Measurements from ENCODE around the gene NTN1.
"Not testable (repeated sequence)": the region's sequence is repeated elsewhere in the genome, so short reads cannot be mapped to it uniquely, and the experiment has no call there.

NTN1 gene

GRCh38 chr17:9104370-9105041 lies 83.2 kb downstream of the NTN1 start:
- no peaks in the 10 kb centered on the region for H3K79me2 ChIP-seq (ENCODE audit: low read length)
- H3K4me3 ChIP-seq (ENCODE audit: low read length) = no peak overlapping the region
- no peaks in the 10 kb centered on the region for H3K9me3 ChIP-seq (ENCODE audit: insufficient read depth, low read length)
- H3K4me1 ChIP-seq (ENCODE audit: low read length) = no peaks in the 10 kb centered on the region
- no peak overlapping the region for H2AFZ ChIP-seq (ENCODE audit: low read depth, low read length)
- no peaks in the 10 kb centered on the region for H4K20me1 ChIP-seq (ENCODE audit: insufficient read depth, low read length)
- H3K27me3 ChIP-seq (ENCODE audit: low read depth, low read length) = no peaks in the 10 kb centered on the region
- TF ChIP-seq EZH2phosphoT487 (IDR thresholded peaks at IDR 0.05; ENCODE audit: low read depth) = no peak
- no peak for TF ChIP-seq CTCF (IDR thresholded peaks at IDR 0.05; ENCODE audit: low read depth, low read length)
- H3K9ac ChIP-seq (ENCODE audit: low read length) = no peak overlapping the region
- H3K4me2 ChIP-seq (ENCODE audit: low read length) = no peak overlapping the region
- H3K36me3 ChIP-seq (replicated peaks; ENCODE audit: low read depth, low read length) = peaks cover 4% of the 10 kb centered on the region
- H3K27ac ChIP-seq (ENCODE audit: low read length) = no peak overlapping the region

GRCh38 chr17:9105068-9105868 lies 84.0 kb downstream of the NTN1 start:
- Histone ChIP-seq H3K4me2 (ENCODE audit: low read length) (no peak overlapping the region), H3K9ac (ENCODE audit: low read length) (no peak overlapping the region), H3K79me2 (ENCODE audit: low read length) (no peaks in the 10 kb centered on the region), H3K27ac (ENCODE audit: low read length) (no peak overlapping the region), H2AFZ (ENCODE audit: low read depth, low read length) (no peak overlapping the region), H3K4me1 (ENCODE audit: low read length) (no peaks in the 10 kb centered on the region), H3K36me3 (replicated peaks; ENCODE audit: low read depth, low read length) (peaks cover 4% of the 10 kb centered on the region), H3K9me3 (ENCODE audit: insufficient read depth, low read length) (no peaks in the 10 kb centered on the region), H4K20me1 (ENCODE audit: insufficient read depth, low read length) (no peaks in the 10 kb centered on the region), H3K4me3 (ENCODE audit: low read length) (no peak overlapping the region), H3K27me3 (ENCODE audit: low read depth, low read length) (no peaks in the 10 kb centered on the region)
- TF ChIP-seq EZH2phosphoT487 (IDR thresholded peaks at IDR 0.05; ENCODE audit: low read depth) = no peak
- no peak for TF ChIP-seq CTCF (IDR thresholded peaks at IDR 0.05; ENCODE audit: low read depth, low read length)

- H2AFZ ChIP-seq (ENCODE audit: low read depth, low read length); H3K9ac ChIP-seq (ENCODE audit: low read length); H3K27ac ChIP-seq (ENCODE audit: low read length); H3K9me3 ChIP-seq (ENCODE audit: insufficient read depth, low read length); H3K4me1 ChIP-seq (ENCODE audit: low read length); H3K4me3 ChIP-seq (ENCODE audit: low read length); H3K36me3 ChIP-seq (replicated peaks; ENCODE audit: low read depth, low read length); H3K27me3 ChIP-seq (ENCODE audit: low read depth, low read length); H3K4me2 ChIP-seq (ENCODE audit: low read length); H4K20me1 ChIP-seq (ENCODE audit: insufficient read depth, low read length); H3K79me2 ChIP-seq (ENCODE audit: low read length): not testable (repeated sequence)
Measured at GRCh38 chr17:9106278-9106677, 85.0 kb downstream of the NTN1 start.

- no peak overlapping the region for H3K27ac ChIP-seq (ENCODE audit: low read length)
- TF ChIP-seq CTCF (IDR thresholded peaks at IDR 0.05; ENCODE audit: low read depth, low read length) (no peak), EZH2phosphoT487 (IDR thresholded peaks at IDR 0.05; ENCODE audit: low read depth) (no peak)
- H3K79me2 ChIP-seq (ENCODE audit: low read length) = no peaks in the 10 kb centered on the region
- H2AFZ ChIP-seq (ENCODE audit: low read depth, low read length) = no peak overlapping the region
- H4K20me1 ChIP-seq (ENCODE audit: insufficient read depth, low read length) = no peaks in the 10 kb centered on the region
- no peaks in the 10 kb centered on the region for H3K27me3 ChIP-seq (ENCODE audit: low read depth, low read length)
- H3K36me3 ChIP-seq (replicated peaks; ENCODE audit: low read depth, low read length) = peaks cover 1% of the 10 kb centered on the region
- H3K4me2 ChIP-seq (ENCODE audit: low read length) = no peak overlapping the region
- H3K9me3 ChIP-seq (ENCODE audit: insufficient read depth, low read length) = no peaks in the 10 kb centered on the region
- no peaks in the 10 kb centered on the region for H3K4me1 ChIP-seq (ENCODE audit: low read length)
- no peak overlapping the region for H3K4me3 ChIP-seq (ENCODE audit: low read length)
- H3K9ac ChIP-seq (ENCODE audit: low read length) = no peak overlapping the region
Measured at GRCh38 chr17:9107527-9107926, 86.2 kb downstream of the NTN1 start.

Measured in OCI-LY3 (cell line).